ENCODE data around the gene BAD.

Gene BAD

GRCh38 chr11:64288353-64288750 lies 3.9 kb upstream of the BAD start:
- no peak for TF ChIP-seq CTCF (IDR thresholded peaks at IDR 0.05; ENCODE audit: low read depth, low read length, missing control alignments)
- DNase-seq (ENCODE audit: extremely low read depth, low read depth): no peak
- no peak overlapping the region for H3K4me3 ChIP-seq (replicated peaks; ENCODE audit: low read depth, low read length)

- no peak for DNase-seq (ENCODE audit: extremely low read depth, low read depth)
- no peak overlapping the region for H3K4me3 ChIP-seq (replicated peaks; ENCODE audit: low read depth, low read length)
- no peak for TF ChIP-seq CTCF (IDR thresholded peaks at IDR 0.05; ENCODE audit: low read depth, low read length, missing control alignments)
Observed at GRCh38 chr11:64287676-64288352, 3.3 kb upstream of the BAD start.

- no peak for TF ChIP-seq CTCF (IDR thresholded peaks at IDR 0.05; ENCODE audit: low read depth, low read length, missing control alignments)
- H3K4me3 ChIP-seq (replicated peaks; ENCODE audit: low read depth, low read length): no peak overlapping the region
- no peak for DNase-seq (ENCODE audit: extremely low read depth, low read depth)
Observed at GRCh38 chr11:64286801-64287159, 2.3 kb upstream of the BAD start.

GRCh38 chr11:64285885-64286800 lies 1.7 kb upstream of the BAD start:
- DNase-seq (ENCODE audit: extremely low read depth, low read depth): no peak
- TF ChIP-seq CTCF (IDR thresholded peaks at IDR 0.05; ENCODE audit: low read depth, low read length, missing control alignments): peak; percentile 9
- H3K4me3 ChIP-seq (replicated peaks; ENCODE audit: low read depth, low read length): peak overlapping the region; percentile 70

GRCh38 chr11:64284962-64285884 lies 758 bp upstream of the BAD start, which contains the start of gene GPR137:
GPR137 (plus strand) TSS chr11:64285848; CDS start chr11:64286525, 677 bp downstream.
- TF ChIP-seq CTCF (IDR thresholded peaks at IDR 0.05; ENCODE audit: low read depth, low read length, missing control alignments): no peak
- peak within 1 kb of the TSS; percentile 70 for H3K4me3 ChIP-seq (replicated peaks; ENCODE audit: low read depth, low read length)
- no peak for DNase-seq (ENCODE audit: extremely low read depth, low read depth)

- no peak for DNase-seq (ENCODE audit: extremely low read depth, low read depth)
- H3K4me3 ChIP-seq (replicated peaks; ENCODE audit: low read depth, low read length): no peak overlapping the region
- no peak for TF ChIP-seq CTCF (IDR thresholded peaks at IDR 0.05; ENCODE audit: low read depth, low read length, missing control alignments)
Observed at GRCh38 chr11:64283092-64283491, 1.4 kb downstream of the BAD start.

Measured in HFF-Myc (cell line).